ENCODE measurements around the gene CSRP1. TPM values are rescaled to one million over a fixed set of nuclear protein-coding genes. Genes with fewer than 3 reads are reported as not detected.

CSRP1 gene
- polyA plus RNA-seq, 1 experiment = 957 TPM

- Histone ChIP-seq H3K27me3 (ENCODE audit: control insufficient read depth, insufficient read depth, low read length) (no peaks in the 10 kb centered on the region), H3K4me3 (ENCODE audit: low read depth, low read length) (no peak overlapping the region), H3K36me3 (ENCODE audit: control insufficient read depth, insufficient read depth, low read length) (peaks cover 32% of the 10 kb centered on the region)
- DNase-seq (ENCODE audit: low read depth) = peak; percentile 89
- ChIA-PET CTCF (interaction anchor here (0.7 to 14.4 kb wide), 5 partner anchors 7 to 53 kb away, joined by 3 to 650 read pairs (median 16); partner anchors contain the start of gene CSRP1), POLR2A (interaction anchor here (1.4 kb wide), 1 partner anchor 15 kb away, joined by 4 read pairs; no protein-coding TSS in a partner anchor)
- TF ChIP-seq CTCF (IDR thresholded peaks at IDR 0.05; ENCODE audit: insufficient read depth, low read depth, low read length) = no peak
These were observed 17.9 kb downstream of the CSRP1 start for GRCh38 chr1:201488830-201489589.

GRCh38 chr1:201487742-201488141, 19.2 kb downstream of the CSRP1 start:
- DNase-seq (ENCODE audit: low read depth) = no peak
- POLR2A ChIA-PET = no interaction called here

GRCh38 chr1:201486187-201486586, 20.7 kb downstream of the CSRP1 start:
- DNase-seq (ENCODE audit: low read depth) = no peak
- Histone ChIP-seq H3K36me3 (ENCODE audit: control insufficient read depth, insufficient read depth, low read length) (peaks cover 39% of the 10 kb centered on the region), H3K4me3 (ENCODE audit: low read depth, low read length) (no peak overlapping the region), H3K27me3 (ENCODE audit: control insufficient read depth, insufficient read depth, low read length) (no peaks in the 10 kb centered on the region)
- ChIA-PET CTCF (interaction anchor here (0.7 to 14.4 kb wide), 4 partner anchors 20 to 223 kb away, joined by 3 to 650 read pairs (median 20); partner anchors contain the start of gene CSRP1), POLR2A (no interaction called here)
- no peak for TF ChIP-seq CTCF (IDR thresholded peaks at IDR 0.05; ENCODE audit: insufficient read depth, low read depth, low read length)

More at GRCh38 chr1:201487742-201488141, 19.2 kb downstream of the CSRP1 start:
- Histone ChIP-seq H3K36me3 (ENCODE audit: control insufficient read depth, insufficient read depth, low read length) (peaks cover 38% of the 10 kb centered on the region), H3K27me3 (ENCODE audit: control insufficient read depth, insufficient read depth, low read length) (no peaks in the 10 kb centered on the region), H3K4me3 (ENCODE audit: low read depth, low read length) (no peak overlapping the region)
- TF ChIP-seq CTCF (IDR thresholded peaks at IDR 0.05; ENCODE audit: insufficient read depth, low read depth, low read length) = no peak
- CTCF ChIA-PET = interaction anchor here (0.7 to 14.4 kb wide), 7 partner anchors 9 to 340 kb away, joined by 3 to 650 read pairs (median 4); partner anchors contain the start of gene CSRP1

GRCh38 chr1:201485184-201485774, 21.6 kb downstream of the CSRP1 start:
- DNase-seq (ENCODE audit: low read depth) = no peak
- ChIA-PET CTCF (interaction anchor here (1.5 to 14.4 kb wide), 3 partner anchors 21 to 76 kb away, joined by 3 to 650 read pairs (median 6); partner anchors contain the start of gene CSRP1), POLR2A (no interaction called here)
- Histone ChIP-seq H3K36me3 (ENCODE audit: control insufficient read depth, insufficient read depth, low read length) (peaks cover 37% of the 10 kb centered on the region), H3K27me3 (ENCODE audit: control insufficient read depth, insufficient read depth, low read length) (no peaks in the 10 kb centered on the region), H3K4me3 (ENCODE audit: low read depth, low read length) (no peak overlapping the region)
- no peak for TF ChIP-seq CTCF (IDR thresholded peaks at IDR 0.05; ENCODE audit: insufficient read depth, low read depth, low read length)

- POLR2A ChIA-PET = interaction anchor here (0.9 kb wide), 1 partner anchor 30 kb away, joined by 3 read pairs; no protein-coding TSS in a partner anchor
- Histone ChIP-seq H3K27me3 (ENCODE audit: control insufficient read depth, insufficient read depth, low read length) (no peaks in the 10 kb centered on the region), H3K4me3 (ENCODE audit: low read depth, low read length) (no peak overlapping the region), H3K36me3 (ENCODE audit: control insufficient read depth, insufficient read depth, low read length) (peaks cover 32% of the 10 kb centered on the region)
- DNase-seq (ENCODE audit: low read depth) = no peak
- CTCF ChIA-PET = interaction anchor here (0.7 to 14.4 kb wide), 14 partner anchors 7 to 221 kb away, joined by 3 to 650 read pairs (median 16); partner anchors contain the start of genes CSRP1 and PHLDA3
- no peak for TF ChIP-seq CTCF (IDR thresholded peaks at IDR 0.05; ENCODE audit: insufficient read depth, low read depth, low read length)
These were observed 23.5 kb downstream of the CSRP1 start for GRCh38 chr1:201483373-201483949.
